ENCODE results near the gene NCOA1. TPM values are rescaled to one million over a fixed set of nuclear protein-coding genes. Genes with fewer than 3 reads are reported as not detected.

The NCOA1 gene
- total and polyA plus RNA-seq, 7 donors: 12.8 to 78.1 (median 44.2) TPM

DNA sequence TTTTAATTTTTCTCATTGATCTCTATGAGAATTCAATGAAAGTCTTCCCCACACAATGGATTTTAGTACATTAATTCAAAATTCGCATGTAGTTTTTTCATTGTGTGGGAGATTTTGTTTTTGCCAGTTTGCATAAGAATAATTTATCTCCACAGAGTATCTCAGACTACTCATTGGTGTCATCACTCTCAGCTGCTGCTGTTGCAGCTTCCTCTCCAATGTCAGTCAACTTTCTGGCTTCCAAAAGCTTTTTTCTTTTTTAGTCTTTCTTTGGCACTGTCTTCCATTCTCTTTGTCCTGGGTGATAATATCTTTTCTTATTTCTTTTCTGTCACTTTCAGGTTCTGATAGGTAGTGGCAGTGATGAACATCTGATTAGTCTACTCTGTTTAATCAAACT lies 251.7 kb downstream of the NCOA1 start:
- TF ChIP-seq, protein P1, sequence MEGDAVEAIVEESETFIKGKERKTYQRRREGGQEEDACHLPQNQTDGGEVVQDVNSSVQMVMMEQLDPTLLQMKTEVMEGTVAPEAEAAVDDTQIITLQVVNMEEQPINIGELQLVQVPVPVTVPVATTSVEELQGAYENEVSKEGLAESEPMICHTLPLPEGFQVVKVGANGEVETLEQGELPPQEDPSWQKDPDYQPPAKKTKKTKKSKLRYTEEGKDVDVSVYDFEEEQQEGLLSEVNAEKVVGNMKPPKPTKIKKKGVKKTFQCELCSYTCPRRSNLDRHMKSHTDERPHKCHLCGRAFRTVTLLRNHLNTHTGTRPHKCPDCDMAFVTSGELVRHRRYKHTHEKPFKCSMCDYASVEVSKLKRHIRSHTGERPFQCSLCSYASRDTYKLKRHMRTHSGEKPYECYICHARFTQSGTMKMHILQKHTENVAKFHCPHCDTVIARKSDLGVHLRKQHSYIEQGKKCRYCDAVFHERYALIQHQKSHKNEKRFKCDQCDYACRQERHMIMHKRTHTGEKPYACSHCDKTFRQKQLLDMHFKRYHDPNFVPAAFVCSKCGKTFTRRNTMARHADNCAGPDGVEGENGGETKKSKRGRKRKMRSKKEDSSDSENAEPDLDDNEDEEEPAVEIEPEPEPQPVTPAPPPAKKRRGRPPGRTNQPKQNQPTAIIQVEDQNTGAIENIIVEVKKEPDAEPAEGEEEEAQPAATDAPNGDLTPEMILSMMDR (IDR thresholded peaks at IDR 0.05): no peak
- no peak for DNase-seq
- intact Hi-C loops (cut with DNase I): loop anchor here in 1 of 2 donors (10.0 kb wide), 1 partner anchor 328 kb away; no protein-coding TSS in a partner anchor
- H3K27ac ChIP-seq: no peak overlapping the region
- no peak overlapping the region for H3K4me3 ChIP-seq
- ATAC-seq: peak in 2 of 4 donors; percentile 39 to 62
- WGBS, 3 donors: 22 to 42% (median 37%) methylated on average over 1 of the region's 1 CpG
- no peaks in the 10 kb centered on the region for H3K27me3 ChIP-seq (ENCODE audit: insufficient read depth in 3 of 3, low read length in 2 of 3)
- peaks cover 0 to 52% of the 10 kb centered on the region in 2 donors for H3K36me3 ChIP-seq (ENCODE audit: insufficient read depth in 1 of 2, low read depth in 1 of 2)
- peaks cover 15% of the 10 kb centered on the region for H3K4me1 ChIP-seq
- no peaks in the 10 kb centered on the region for H3K9me3 ChIP-seq

DNA sequence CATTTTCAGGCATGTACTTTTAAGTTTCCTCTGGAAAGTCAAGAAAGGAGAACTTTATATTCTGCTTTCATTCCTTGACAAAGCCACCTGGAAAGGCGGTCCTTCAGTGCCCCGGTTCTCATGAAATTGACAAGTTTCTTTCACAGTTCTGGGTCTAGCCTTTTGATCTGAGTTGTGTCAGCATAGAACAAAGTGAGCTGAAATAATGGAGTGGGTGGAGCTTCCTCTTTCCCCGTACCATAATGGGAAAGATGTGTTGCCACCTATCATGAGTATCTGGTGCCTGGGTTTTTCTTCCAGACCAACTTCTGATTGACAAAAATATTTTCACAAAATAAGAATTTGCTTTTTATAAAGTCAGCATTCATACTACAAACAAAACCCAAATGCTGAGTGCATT lies 252.9 kb downstream of the NCOA1 start:
- intact Hi-C loops (cut with DNase I): loop anchor here in 1 of 2 donors (10.0 kb wide), 1 partner anchor 329 kb away; no protein-coding TSS in a partner anchor
- WGBS, 3 donors: 62 to 74% (median 66%) methylated on average over 3 of the region's 3 CpGs
- ATAC-seq (no peak), DNase-seq (no peak)
- Histone ChIP-seq H3K4me1 (peaks cover 5% of the 10 kb centered on the region), H3K27me3 (ENCODE audit: insufficient read depth in 3 of 3, low read length in 2 of 3) (no peaks in the 10 kb centered on the region), H3K27ac (no peak overlapping the region), H3K9me3 (no peaks in the 10 kb centered on the region), H3K36me3 (ENCODE audit: insufficient read depth in 1 of 2, low read depth in 1 of 2) (peaks cover 0 to 57% of the 10 kb centered on the region in 2 donors), H3K4me3 (no peak overlapping the region)
- TF ChIP-seq, protein P1 (IDR thresholded peaks at IDR 0.05): no peak

DNA sequence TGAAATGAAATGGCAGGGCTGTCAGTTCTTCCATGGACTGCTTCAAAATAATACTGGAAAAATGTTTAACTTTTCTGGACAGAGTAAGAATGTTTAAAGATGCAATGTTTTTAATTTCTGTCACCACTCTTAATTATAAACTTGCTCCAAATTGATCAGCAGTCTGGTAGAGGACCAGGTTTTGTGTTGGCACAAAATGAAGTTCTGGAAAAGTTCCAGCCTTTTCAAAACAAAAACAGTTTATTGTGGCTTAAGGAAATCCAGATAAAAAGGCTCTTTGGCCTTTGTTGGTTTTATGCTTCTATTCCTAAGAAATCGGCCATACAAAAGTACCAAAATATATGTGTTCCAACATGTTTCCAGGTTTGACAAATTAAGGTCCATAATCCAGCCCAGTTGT lies 253.3 kb downstream of the NCOA1 start:
- H3K27me3 ChIP-seq (ENCODE audit: insufficient read depth in 3 of 3, low read length in 2 of 3): no peaks in the 10 kb centered on the region
- DNase-seq: no peak
- peaks cover under 1% of the 10 kb centered on the region for H3K4me1 ChIP-seq
- ATAC-seq: no peak
- peaks cover 0 to 61% of the 10 kb centered on the region in 2 donors for H3K36me3 ChIP-seq (ENCODE audit: insufficient read depth in 1 of 2, low read depth in 1 of 2)
- no peak overlapping the region for H3K27ac ChIP-seq
- TF ChIP-seq, protein P1 (IDR thresholded peaks at IDR 0.05): no peak
- intact Hi-C loops (cut with DNase I): loop anchor here in 1 of 2 donors (10.0 kb wide), 1 partner anchor 330 kb away; no protein-coding TSS in a partner anchor
- H3K4me3 ChIP-seq: no peak overlapping the region
- no peaks in the 10 kb centered on the region for H3K9me3 ChIP-seq
- WGBS, 3 donors: 39 to 68% (median 51%) methylated on average over 1 of the region's 1 CpG

DNA sequence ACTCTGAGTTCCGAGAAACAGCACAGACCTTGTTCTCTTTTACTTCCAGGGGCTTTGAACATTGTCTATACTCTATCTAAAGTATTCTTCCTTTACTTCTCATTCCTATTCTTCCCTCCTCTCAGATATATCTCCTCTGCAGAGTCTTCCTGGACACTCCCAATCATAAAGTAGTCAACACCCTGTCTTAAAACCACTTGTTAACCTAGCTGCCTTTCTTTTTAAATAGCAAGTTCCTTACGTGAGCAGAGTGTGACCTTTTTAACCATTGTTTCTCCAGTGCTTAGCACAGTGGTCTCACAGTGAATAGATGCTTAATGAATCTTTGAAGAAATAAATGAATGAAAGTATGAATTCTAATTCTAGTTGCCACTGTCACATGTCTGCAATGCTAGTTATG lies 254.8 kb downstream of the NCOA1 start:
- TF ChIP-seq, protein P1 (IDR thresholded peaks at IDR 0.05): no peak
- H3K27me3 ChIP-seq (ENCODE audit: insufficient read depth in 3 of 3, low read length in 2 of 3): no peaks in the 10 kb centered on the region
- DNase-seq: no peak
- WGBS, 3 donors: 76 to 83% (median 80%) methylated on average over 2 of the region's 2 CpGs
- intact Hi-C loops (cut with DNase I): loop anchor here in 1 of 2 donors (10.0 kb wide), 1 partner anchor 331 kb away; no protein-coding TSS in a partner anchor
- H3K36me3 ChIP-seq (ENCODE audit: insufficient read depth in 1 of 2, low read depth in 1 of 2): peaks cover 0 to 61% of the 10 kb centered on the region in 2 donors
- H3K27ac ChIP-seq: no peak overlapping the region
- no peak overlapping the region for H3K4me3 ChIP-seq
- no peak for ATAC-seq
- no peaks in the 10 kb centered on the region for H3K9me3 ChIP-seq
- H3K4me1 ChIP-seq: no peaks in the 10 kb centered on the region

DNA sequence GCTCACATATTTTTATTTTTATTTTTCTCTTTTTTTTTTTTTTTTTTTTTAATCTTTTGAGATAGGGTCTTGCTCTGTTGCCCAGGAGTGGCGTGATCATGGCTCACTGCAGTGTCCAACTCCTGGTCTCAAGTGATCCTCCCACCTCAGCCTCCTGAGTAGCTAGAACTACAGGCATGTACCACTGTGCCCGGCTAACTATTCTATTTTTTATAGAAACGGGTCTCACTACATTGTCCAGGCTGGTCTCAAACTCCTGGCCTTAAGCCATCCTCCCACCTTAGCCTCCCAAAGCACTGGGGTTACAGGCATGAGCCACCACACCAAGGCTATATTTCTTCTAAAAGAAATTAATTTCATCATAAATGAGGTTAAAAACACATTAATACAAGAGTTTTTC lies 256.2 kb downstream of the NCOA1 start:
- DNase-seq (no peak), ATAC-seq (no peak)
- H3K27me3 ChIP-seq (ENCODE audit: insufficient read depth in 3 of 3, low read length in 2 of 3): no peaks in the 10 kb centered on the region
- WGBS, 3 donors: 95 to 98% (median 97%) methylated on average over 3 of the region's 3 CpGs
- no peak overlapping the region for H3K4me3 ChIP-seq
- TF ChIP-seq, protein P1 (IDR thresholded peaks at IDR 0.05): no peak
- H3K36me3 ChIP-seq (ENCODE audit: insufficient read depth in 1 of 2, low read depth in 1 of 2): peaks cover 4 to 55% of the 10 kb centered on the region in 2 donors
- H3K9me3 ChIP-seq: no peaks in the 10 kb centered on the region
- H3K4me1 ChIP-seq: no peaks in the 10 kb centered on the region
- intact Hi-C loops (cut with DNase I): loop anchor here in 1 of 2 donors (10.0 kb wide), 1 partner anchor 332 kb away; no protein-coding TSS in a partner anchor
- no peak overlapping the region for H3K27ac ChIP-seq
